OCI-LY1 (cell line): ENCODE measurements around the gene WDFY4.

Experiments
- H2AFZ ChIP-seq: fragments of 200-600 bp; sonication (generic), shearing (Covaris generic); 2 replicates; pipeline ENCODE4 v1.6.0; 2014; ENCODE audit warnings: antibody characterized with exemption, mild to moderate bottlenecking, low read length
- H3F3A ChIP-seq: fragments of 200-600 bp; sonication (generic), shearing (Covaris generic); 2 replicates; pipeline ENCODE4 v1.6.0; 2014; ENCODE audit warnings: mild to moderate bottlenecking, antibody characterized with exemption, low read length, moderate library complexity; ENCODE audit not compliant: insufficient read depth
- H3K27ac ChIP-seq: fragments of 200-600 bp; sonication (generic); 2 replicates; pipeline ENCODE4 v1.5.1; 2014; ENCODE audit warnings: low read length, mixed run types, mild to moderate bottlenecking, low read depth; ENCODE audit not compliant: poor library complexity, severe bottlenecking
- H3K27me3 ChIP-seq: fragments of 200-600 bp; sonication (generic); 2 replicates; pipeline ENCODE4 v1.6.0; 2014; ENCODE audit warnings: antibody characterized with exemption, mild to moderate bottlenecking, low read length, moderate library complexity; ENCODE audit not compliant: insufficient read depth
- H3K36me3 ChIP-seq: fragments of 200-600 bp; sonication (generic); 2 replicates; pipeline ENCODE4 v1.6.1; 2014; ENCODE audit warnings: mild to moderate bottlenecking, antibody characterized with exemption, low read length, moderate library complexity, mixed read lengths; ENCODE audit not compliant: insufficient read depth
- H3K4me1 ChIP-seq: fragments of 200-600 bp; sonication (generic); 2 replicates; pipeline ENCODE4 v1.5.1; 2014; ENCODE audit warnings: mild to moderate bottlenecking, low read length, moderate library complexity; ENCODE audit not compliant: insufficient read depth, severe bottlenecking
- H3K4me2 ChIP-seq: fragments of 200-600 bp; sonication (generic), shearing (Covaris generic); 2 replicates; pipeline ENCODE4 v1.6.1; 2014; ENCODE audit warnings: low read length
- H3K4me3 ChIP-seq: fragments of 200-600 bp; sonication (generic); 2 replicates; pipeline ENCODE4 v1.5.1; 2014; ENCODE audit warnings: low read length, low read depth, mild to moderate bottlenecking, mixed read lengths; ENCODE audit not compliant: poor library complexity, severe bottlenecking
- H3K79me2 ChIP-seq: fragments of 200-600 bp; shearing (Covaris generic); 2 replicates; pipeline ENCODE4 v1.6.1; 2016; ENCODE audit warnings: mixed run types, low read length, mixed read lengths; ENCODE audit not compliant: insufficient read depth
- H3K9ac ChIP-seq: fragments of 200-600 bp; sonication (generic), shearing (Covaris generic); 2 replicates; pipeline ENCODE4 v1.6.1; 2014; ENCODE audit warnings: mild to moderate bottlenecking, low read length, mixed read lengths
- H3K9me2 ChIP-seq: fragments of 200-600 bp; sonication (generic), shearing (Covaris generic); 2 replicates; pipeline ENCODE4 v1.6.1; 2014; ENCODE audit warnings: low read depth, mild to moderate bottlenecking, low read length, mixed read lengths
- H3K9me3 ChIP-seq: fragments of 200-600 bp; shearing (Covaris generic); 2 replicates; pipeline ENCODE4 v1.6.1; 2014; ENCODE audit warnings: low read length, mixed read lengths
- H4K20me1 ChIP-seq: fragments of 200-600 bp; sonication (generic), shearing (Covaris generic); 2 replicates; pipeline ENCODE4 v1.6.0; 2016; ENCODE audit warnings: mild to moderate bottlenecking, low read length; ENCODE audit not compliant: insufficient read depth
- EZH2 ChIP-seq: fragments of 200-600 bp; sonication (generic), shearing (Covaris generic); IDR thresholded peaks from 2 replicates; pipeline ENCODE4 v1.8.0; 2017; ENCODE audit warnings: borderline replicate concordance, mixed run types, mild to moderate bottlenecking, antibody characterized with exemption, low read length, moderate library complexity, mixed read lengths
- TF ChIP-seq, protein P1 (sequence below): fragments of 200-600 bp; sonication (generic), shearing (Covaris generic); IDR thresholded peaks from 2 replicates; pipeline ENCODE4 v1.5.1; 2017; ENCODE audit warnings: mild to moderate bottlenecking, antibody characterized with exemption, low read length, moderate library complexity, mixed read lengths

Gene WDFY4

DNA sequence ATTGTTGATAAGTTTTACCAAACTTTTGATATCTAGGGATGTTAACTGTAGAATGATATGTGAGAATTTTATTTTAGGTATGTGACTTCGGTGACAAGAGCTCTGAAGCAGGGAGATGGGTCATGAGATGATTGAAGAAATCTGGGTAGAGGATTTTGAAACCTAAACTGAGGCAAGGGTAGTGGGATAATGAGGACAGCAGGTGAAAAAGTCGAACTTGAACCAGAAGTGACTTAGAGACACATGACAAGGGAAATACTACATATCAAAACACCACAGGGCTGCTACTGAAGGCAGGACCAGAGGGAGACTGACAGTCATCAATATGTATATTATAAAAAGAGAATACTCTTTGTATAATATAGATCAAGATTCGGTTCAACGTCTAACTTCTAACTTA lies 113.2 kb downstream of the WDFY4 start:
- Histone ChIP-seq H3K4me2 (no peak overlapping the region), H3K79me2 (no peaks in the 10 kb centered on the region), H3K4me3 (no peak overlapping the region), H3K9me3 (no peaks in the 10 kb centered on the region), H3K9me2 (no peaks in the 10 kb centered on the region), H3K9ac (no peak overlapping the region), H3K27ac (no peak overlapping the region), H4K20me1 (no peaks in the 10 kb centered on the region), H3F3A (peaks cover 10% of the 10 kb centered on the region; the same call in 1 of the 2 replicates), H3K36me3 (peaks cover 86% of the 10 kb centered on the region), H3K27me3 (no peaks in the 10 kb centered on the region), H3K4me1 (peaks cover 28% of the 10 kb centered on the region), H2AFZ (no peak overlapping the region)
- no peak for TF ChIP-seq EZH2
- TF ChIP-seq, protein P1, sequence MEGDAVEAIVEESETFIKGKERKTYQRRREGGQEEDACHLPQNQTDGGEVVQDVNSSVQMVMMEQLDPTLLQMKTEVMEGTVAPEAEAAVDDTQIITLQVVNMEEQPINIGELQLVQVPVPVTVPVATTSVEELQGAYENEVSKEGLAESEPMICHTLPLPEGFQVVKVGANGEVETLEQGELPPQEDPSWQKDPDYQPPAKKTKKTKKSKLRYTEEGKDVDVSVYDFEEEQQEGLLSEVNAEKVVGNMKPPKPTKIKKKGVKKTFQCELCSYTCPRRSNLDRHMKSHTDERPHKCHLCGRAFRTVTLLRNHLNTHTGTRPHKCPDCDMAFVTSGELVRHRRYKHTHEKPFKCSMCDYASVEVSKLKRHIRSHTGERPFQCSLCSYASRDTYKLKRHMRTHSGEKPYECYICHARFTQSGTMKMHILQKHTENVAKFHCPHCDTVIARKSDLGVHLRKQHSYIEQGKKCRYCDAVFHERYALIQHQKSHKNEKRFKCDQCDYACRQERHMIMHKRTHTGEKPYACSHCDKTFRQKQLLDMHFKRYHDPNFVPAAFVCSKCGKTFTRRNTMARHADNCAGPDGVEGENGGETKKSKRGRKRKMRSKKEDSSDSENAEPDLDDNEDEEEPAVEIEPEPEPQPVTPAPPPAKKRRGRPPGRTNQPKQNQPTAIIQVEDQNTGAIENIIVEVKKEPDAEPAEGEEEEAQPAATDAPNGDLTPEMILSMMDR: no peak

DNA sequence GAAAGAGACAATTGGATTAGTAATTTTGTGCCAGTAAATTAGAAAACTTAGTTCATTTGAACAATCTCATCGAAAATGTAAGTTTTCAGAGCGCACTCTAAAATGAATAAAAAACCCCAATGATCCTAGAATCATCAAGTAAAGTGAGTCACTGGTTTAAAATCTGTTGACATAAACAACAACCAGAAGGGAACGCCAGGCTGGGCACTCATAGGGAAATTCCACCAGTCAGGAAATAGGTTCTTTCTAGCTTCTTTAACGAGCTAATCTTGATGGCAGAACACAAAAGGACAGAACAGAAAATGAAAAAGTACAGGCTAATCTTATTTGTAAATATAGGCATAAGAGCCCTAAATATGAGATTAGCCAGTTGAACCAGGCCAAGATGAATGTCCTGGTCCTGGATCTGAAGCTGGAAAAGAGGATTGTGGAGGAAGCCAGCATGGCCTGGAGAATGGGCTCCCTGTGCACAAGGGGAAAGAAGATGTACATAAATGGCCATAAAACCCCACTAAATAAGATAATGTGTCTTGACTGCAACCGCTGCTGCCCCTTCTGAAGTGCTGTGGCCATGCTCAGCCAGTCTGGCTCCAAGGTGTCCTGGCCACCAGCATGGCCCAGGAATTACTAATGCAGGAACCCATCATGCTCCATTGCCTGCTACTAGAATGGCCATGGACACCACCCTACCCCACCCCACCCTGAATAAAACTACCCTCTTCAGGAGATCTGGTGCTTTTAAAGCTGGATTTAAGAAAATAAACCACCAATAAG lies 114.0 kb downstream of the WDFY4 start:
- H3F3A ChIP-seq: peaks cover 10% of the 10 kb centered on the region; the same call in 1 of the 2 replicates
- H3K9ac ChIP-seq: no peak overlapping the region
- H3K27ac ChIP-seq: no peak overlapping the region
- TF ChIP-seq, protein P1: no peak
- no peak for TF ChIP-seq EZH2
- H3K4me1 ChIP-seq: peaks cover 37% of the 10 kb centered on the region
- no peak overlapping the region for H3K4me2 ChIP-seq
- no peak overlapping the region for H3K4me3 ChIP-seq
- no peaks in the 10 kb centered on the region for H3K9me3 ChIP-seq
- H3K79me2 ChIP-seq: no peaks in the 10 kb centered on the region
- no peaks in the 10 kb centered on the region for H4K20me1 ChIP-seq
- H3K27me3 ChIP-seq: no peaks in the 10 kb centered on the region
- no peak overlapping the region for H2AFZ ChIP-seq
- H3K36me3 ChIP-seq: peaks cover 86% of the 10 kb centered on the region
- no peaks in the 10 kb centered on the region for H3K9me2 ChIP-seq

DNA sequence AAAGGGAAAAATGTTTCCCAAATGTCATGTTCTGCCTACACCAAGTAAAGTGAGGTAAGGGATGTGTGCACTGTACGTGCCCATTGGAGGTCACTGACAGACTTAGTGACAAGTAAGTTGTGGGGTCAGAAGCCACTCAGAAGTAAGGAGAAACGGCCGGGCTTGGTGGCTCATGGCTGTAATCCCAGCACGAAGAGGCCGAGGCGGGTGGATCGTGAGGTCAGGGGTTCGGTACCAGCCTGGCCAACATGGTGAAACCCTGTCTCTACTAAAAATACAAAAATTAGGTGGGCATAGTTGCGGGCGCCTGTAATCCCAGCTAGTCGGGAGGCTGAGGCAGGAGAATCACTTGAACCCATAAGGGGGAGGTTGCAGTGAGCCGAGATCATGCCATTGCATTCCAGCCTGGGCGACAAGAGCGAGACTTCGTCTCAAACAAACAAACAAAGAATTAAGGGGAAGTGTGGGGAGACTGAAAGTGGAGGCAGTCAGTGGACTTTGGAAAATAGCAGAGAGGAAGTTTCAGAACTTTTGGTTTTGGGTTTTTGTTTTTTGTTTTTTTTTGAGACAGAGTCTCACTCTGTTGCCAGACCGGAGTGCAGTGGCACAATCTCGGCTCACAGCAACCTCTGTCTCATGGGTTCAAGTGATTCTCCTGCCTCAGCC lies 114.8 kb downstream of the WDFY4 start:
- Histone ChIP-seq H3K27me3 (no peaks in the 10 kb centered on the region), H3K4me3 (no peak overlapping the region), H3K9ac (no peak overlapping the region), H3K27ac (peak overlapping the region; percentile 38), H3K9me3 (no peaks in the 10 kb centered on the region), H3K9me2 (no peaks in the 10 kb centered on the region), H3K36me3 (peaks cover 85% of the 10 kb centered on the region), H3K79me2 (no peaks in the 10 kb centered on the region), H4K20me1 (no peaks in the 10 kb centered on the region), H3K4me1 (peaks cover 45% of the 10 kb centered on the region), H3F3A (peaks cover 10% of the 10 kb centered on the region; the same call in 1 of the 2 replicates), H3K4me2 (no peak overlapping the region), H2AFZ (no peak overlapping the region)
- TF ChIP-seq EZH2: no peak
- TF ChIP-seq, protein P1: no peak
